GM23248 (cell line): Measurements from ENCODE around the gene ELL2.

ENCODE experiments used
- EZH2 ChIP-seq: fragments of 200-600 bp; sonication (generic); IDR thresholded peaks from 2 replicates; pipeline ENCODE4 v1.6.1; 2018; ENCODE audit warnings: antibody characterized with exemption, mild to moderate bottlenecking; ENCODE audit not compliant: insufficient read depth, poor library complexity, severe bottlenecking
- EZH2phosphoT487 ChIP-seq: fragments of 200-600 bp; sonication (generic); IDR thresholded peaks from 2 replicates; pipeline ENCODE4 v1.6.1; 2018; ENCODE audit warnings: antibody characterized with exemption, moderate library complexity, mild to moderate bottlenecking, low read depth; ENCODE audit not compliant: insufficient read depth

DNA sequence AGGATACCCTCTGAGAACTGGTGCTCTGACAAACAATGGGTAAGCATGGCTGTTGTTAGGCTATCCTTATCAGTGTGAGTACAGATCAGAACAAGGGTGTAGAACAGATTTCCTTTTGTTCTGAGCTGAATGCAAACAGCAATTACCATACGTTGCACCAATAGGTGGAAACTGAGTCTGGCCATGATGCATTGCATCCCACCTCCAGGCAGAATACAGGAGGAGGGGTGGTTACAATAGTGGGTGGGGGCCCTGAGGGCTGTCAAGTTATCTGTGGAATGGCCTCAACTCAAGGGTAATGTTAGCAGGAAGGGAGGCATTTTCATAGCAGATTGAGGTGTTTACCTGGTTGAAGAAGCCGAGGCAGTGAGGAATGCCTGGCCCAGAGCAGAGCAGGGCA, 84.9 kb downstream of the ELL2 start:
- no peak for TF ChIP-seq EZH2phosphoT487
- TF ChIP-seq EZH2 = no peak
